Prostate gland (tissue), 2 donors: ENCODE data around the gene AGAP2. TPM values are rescaled to one million over a fixed set of nuclear protein-coding genes. Genes with fewer than 3 reads are reported as not detected.
A peak's percentile ranks its signal among the peaks of the same experiment; 100 is the strongest.

Experiments used
- DNase-seq: peaks from one replicate; pipeline ENCODE4 v3.0.0-alpha.2; 2019; ENCODE audit warnings: low spot score
- H3K27ac ChIP-seq, 2 donors: fragments of 200-600 bp; sonication (generic); 2 replicates each; pipeline ENCODE4 v1.5.1; 2017 to 2019
- H3K27me3 ChIP-seq: fragments of 200-600 bp; sonication (generic); replicated peaks from 2 replicates; pipeline ENCODE4 v1.5.1; 2019; ENCODE audit not compliant: insufficient read depth
- H3K36me3 ChIP-seq, 2 donors: fragments of 200-600 bp; sonication (generic); 1 replicate in 1 of 2; 2 replicates in 1 of 2; pipeline versions ENCODE4 v1.5.1 to v1.8.1; 2017 to 2019
- H3K4me1 ChIP-seq: fragments of 200-600 bp; sonication (generic); replicated peaks from 2 replicates; pipeline ENCODE4 v1.5.1; 2019
- H3K4me3 ChIP-seq, 2 donors: fragments of 200-600 bp; sonication (generic); 2 replicates each; pipeline ENCODE4 v1.5.1; 2017 to 2019
- H3K9me3 ChIP-seq: fragments of 200-600 bp; sonication (generic); 2 replicates; pipeline ENCODE4 v1.5.1; 2017
- POLR2A ChIP-seq: fragments of 450-650 bp; IDR thresholded peaks from one replicate; pipeline ENCODE4 v1.6.1; 2016; ENCODE audit warnings: antibody characterized with exemption, mild to moderate bottlenecking
- POLR2AphosphoS5 ChIP-seq: sonication (generic); formaldehyde crosslinking; IDR thresholded peaks from one replicate; pipeline ENCODE4 v1.6.1; 2017; ENCODE audit warnings: antibody characterized with exemption
- WGBS: methylation state at CpG from one replicate; pipeline ENCODE4 v1.1.5; 2018; 5-methylcytosine and 5-hydroxymethylcytosine counted together
- intact Hi-C: fragments of 100-400 bp; cut with DNase I; formaldehyde crosslinking; loops from one replicate; pipeline ENCODE4 v1.14.2; 2022
- total RNA-seq, 2 donors: library from RNA; depleted of rRNA; stranded (reverse); fragments of >200 nt; gene quantifications; one replicate each; pipeline ENCODE4 v1.1.0, GENCODE V29; 2016
- TF ChIP-seq, protein P1 (sequence below), 4 experiments: fragments of 200-600 bp in 2 of 4; fragments of 450-650 bp in 2 of 4; sonication (generic) in 2 of 4; IDR thresholded peaks; 1 replicate in 3 of 4; 2 replicates in 1 of 4; pipeline ENCODE4 v1.5.1; 2016 to 2019; ENCODE audit warnings: antibody characterized with exemption in 4 of 4, mild to moderate bottlenecking in 2 of 4, moderate library complexity in 2 of 4

The AGAP2 gene
- total RNA-seq, 2 donors from 2014 or later: 0.82 to 4.2 TPM

DNA sequence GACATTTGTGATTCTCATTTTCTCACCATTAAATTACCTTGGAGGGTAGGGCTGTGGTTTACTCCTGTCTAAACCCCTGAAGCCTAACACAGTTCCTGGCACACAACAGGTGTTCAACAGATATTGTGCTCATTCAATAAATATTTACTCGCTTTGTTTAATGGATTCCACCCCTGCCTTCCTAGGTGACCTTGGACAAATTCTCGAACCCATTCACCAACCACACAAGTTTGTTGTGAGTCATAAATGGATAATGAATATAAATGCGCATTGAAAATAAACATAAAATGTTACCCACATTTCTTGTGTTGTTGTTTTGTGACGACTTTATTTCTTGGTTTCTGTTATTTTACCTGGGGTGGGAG, 43.7 kb upstream of the AGAP2 start:
- Histone ChIP-seq H3K4me1 (no peaks in the 10 kb centered on the region), H3K4me3 (peak overlapping the region in 1 of 2 donors; percentile 93), H3K27me3 (no peaks in the 10 kb centered on the region), H3K36me3 (peaks cover 0 to 2% of the 10 kb centered on the region in 2 donors), H3K9me3 (no peaks in the 10 kb centered on the region), H3K27ac (no peak overlapping the region)
- WGBS: 22% methylated on average over 4 of the region's 4 CpGs
- intact Hi-C loops: loop anchor here (5.0 kb wide), 2 partner anchors 45 to 115 kb away; no protein-coding TSS in a partner anchor
- no peak for DNase-seq
- TF ChIP-seq POLR2AphosphoS5: no peak
- no peak for TF ChIP-seq POLR2A
- TF ChIP-seq, protein P1, sequence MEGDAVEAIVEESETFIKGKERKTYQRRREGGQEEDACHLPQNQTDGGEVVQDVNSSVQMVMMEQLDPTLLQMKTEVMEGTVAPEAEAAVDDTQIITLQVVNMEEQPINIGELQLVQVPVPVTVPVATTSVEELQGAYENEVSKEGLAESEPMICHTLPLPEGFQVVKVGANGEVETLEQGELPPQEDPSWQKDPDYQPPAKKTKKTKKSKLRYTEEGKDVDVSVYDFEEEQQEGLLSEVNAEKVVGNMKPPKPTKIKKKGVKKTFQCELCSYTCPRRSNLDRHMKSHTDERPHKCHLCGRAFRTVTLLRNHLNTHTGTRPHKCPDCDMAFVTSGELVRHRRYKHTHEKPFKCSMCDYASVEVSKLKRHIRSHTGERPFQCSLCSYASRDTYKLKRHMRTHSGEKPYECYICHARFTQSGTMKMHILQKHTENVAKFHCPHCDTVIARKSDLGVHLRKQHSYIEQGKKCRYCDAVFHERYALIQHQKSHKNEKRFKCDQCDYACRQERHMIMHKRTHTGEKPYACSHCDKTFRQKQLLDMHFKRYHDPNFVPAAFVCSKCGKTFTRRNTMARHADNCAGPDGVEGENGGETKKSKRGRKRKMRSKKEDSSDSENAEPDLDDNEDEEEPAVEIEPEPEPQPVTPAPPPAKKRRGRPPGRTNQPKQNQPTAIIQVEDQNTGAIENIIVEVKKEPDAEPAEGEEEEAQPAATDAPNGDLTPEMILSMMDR (IDR thresholded peaks at IDR 0.05): no peak

DNA sequence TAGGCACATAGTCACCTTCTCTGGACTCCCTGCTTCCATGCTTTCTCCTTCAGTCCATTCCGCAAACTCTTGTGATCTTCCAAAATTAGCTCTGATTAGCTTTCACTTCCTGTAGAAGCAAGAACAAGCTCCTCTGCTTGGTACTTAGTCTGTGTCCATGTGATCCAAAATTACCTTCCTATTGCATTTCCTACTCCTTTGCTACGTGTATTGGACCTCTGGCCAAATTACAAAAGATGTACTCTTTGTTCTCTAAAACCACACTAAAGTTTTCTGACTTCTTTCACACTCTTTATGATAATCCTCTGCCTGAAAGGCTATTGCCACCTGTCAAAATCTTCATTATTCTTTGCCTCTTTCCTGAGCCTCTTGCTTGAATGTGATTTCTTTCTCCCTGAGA, 43.3 kb upstream of the AGAP2 start:
- 70% methylated on average over 2 of the region's 2 CpGs for WGBS
- H3K27ac ChIP-seq: no peak overlapping the region
- intact Hi-C loops: loop anchor here (5.0 kb wide), 2 partner anchors 46 to 116 kb away; no protein-coding TSS in a partner anchor

GRCh38 chr12:57781244-57781643, 42.7 kb upstream of the AGAP2 start:
- Histone ChIP-seq H3K27ac (no peak overlapping the region), H3K4me3 (no peak overlapping the region), H3K36me3 (no peaks in the 10 kb centered on the region), H3K27me3 (no peaks in the 10 kb centered on the region), H3K4me1 (no peaks in the 10 kb centered on the region), H3K9me3 (no peaks in the 10 kb centered on the region)
- intact Hi-C loops: loop anchor here (5.0 kb wide), 2 partner anchors 46 to 116 kb away; no protein-coding TSS in a partner anchor
- WGBS: 94% methylated on average over 3 of the region's 3 CpGs
- no peak for DNase-seq
- TF ChIP-seq, protein P1 (IDR thresholded peaks at IDR 0.05): no peak
- no peak for TF ChIP-seq POLR2AphosphoS5
- TF ChIP-seq POLR2A: no peak

More for the DNA sequence above, 43.3 kb upstream of the AGAP2 start:
- H3K4me1 ChIP-seq: no peaks in the 10 kb centered on the region
- H3K9me3 ChIP-seq: no peaks in the 10 kb centered on the region
- no peaks in the 10 kb centered on the region for H3K27me3 ChIP-seq
- TF ChIP-seq, protein P1 (IDR thresholded peaks at IDR 0.05): no peak
- no peak for TF ChIP-seq POLR2A
- TF ChIP-seq POLR2AphosphoS5: no peak
- H3K4me3 ChIP-seq: no peak overlapping the region
- no peaks in the 10 kb centered on the region for H3K36me3 ChIP-seq
- no peak for DNase-seq

- DNase-seq: no peak
- TF ChIP-seq POLR2AphosphoS5: no peak
- TF ChIP-seq, protein P1 (IDR thresholded peaks at IDR 0.05): no peak
- H3K4me3 ChIP-seq: no peak overlapping the region
- WGBS: 78% methylated on average over 4 of the region's 4 CpGs
- H3K27ac ChIP-seq: no peak overlapping the region
- no peaks in the 10 kb centered on the region for H3K27me3 ChIP-seq
- no peaks in the 10 kb centered on the region for H3K9me3 ChIP-seq
- H3K36me3 ChIP-seq: no peaks in the 10 kb centered on the region
- no peaks in the 10 kb centered on the region for H3K4me1 ChIP-seq
- intact Hi-C loops: loop anchor here (5.0 kb wide), 2 partner anchors 47 to 117 kb away; no protein-coding TSS in a partner anchor
These were observed 41.8 kb upstream of the AGAP2 start for GRCh38 chr12:57780284-57780897.

DNA sequence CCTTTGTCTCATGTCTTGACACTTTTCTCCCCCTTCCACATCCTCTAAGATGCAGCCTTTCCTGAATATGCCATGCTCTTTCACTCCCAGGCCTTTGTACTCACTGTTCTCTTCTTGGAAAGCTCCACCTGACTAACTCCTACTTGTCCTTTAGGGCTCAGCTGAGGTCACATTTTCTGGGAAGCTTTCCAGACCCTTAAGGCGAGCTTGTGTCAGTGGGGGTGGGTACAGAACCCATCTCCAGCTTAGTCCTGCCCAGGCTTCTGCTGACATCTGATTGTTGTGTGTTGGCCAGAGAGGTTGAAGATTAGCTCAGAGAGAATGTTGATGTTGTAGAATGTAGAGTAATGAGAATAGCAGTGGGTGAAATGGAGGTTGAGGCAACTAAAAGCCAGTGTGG, 41.2 kb upstream of the AGAP2 start:
- no peaks in the 10 kb centered on the region for H3K9me3 ChIP-seq
- H3K27ac ChIP-seq: no peak overlapping the region
- no peaks in the 10 kb centered on the region for H3K27me3 ChIP-seq
- DNase-seq: no peak
- no peaks in the 10 kb centered on the region for H3K4me1 ChIP-seq
- no peaks in the 10 kb centered on the region for H3K36me3 ChIP-seq
- 40% methylated on average over 1 of the region's 1 CpG for WGBS
- no peak overlapping the region for H3K4me3 ChIP-seq
- intact Hi-C loops: loop anchor here (5.0 kb wide), 2 partner anchors 48 to 118 kb away; no protein-coding TSS in a partner anchor
- TF ChIP-seq POLR2A (no peak), POLR2AphosphoS5 (no peak)
- TF ChIP-seq, protein P1 (IDR thresholded peaks at IDR 0.05): no peak
